Erythroblast (primary cell): ENCODE data around the gene WDPCP.

Experiments used
- GATA1 ChIP-seq: IDR thresholded peaks from 2 replicates; pipeline ENCODE4 v1.6.1; 2011; ENCODE audit warnings: low read depth, mild to moderate bottlenecking, control low read depth, low read length, moderate library complexity
- POLR2A ChIP-seq: IDR thresholded peaks from 2 replicates; pipeline ENCODE4 v1.6.1; 2011; ENCODE audit warnings: mild to moderate bottlenecking, low read length

DNA sequence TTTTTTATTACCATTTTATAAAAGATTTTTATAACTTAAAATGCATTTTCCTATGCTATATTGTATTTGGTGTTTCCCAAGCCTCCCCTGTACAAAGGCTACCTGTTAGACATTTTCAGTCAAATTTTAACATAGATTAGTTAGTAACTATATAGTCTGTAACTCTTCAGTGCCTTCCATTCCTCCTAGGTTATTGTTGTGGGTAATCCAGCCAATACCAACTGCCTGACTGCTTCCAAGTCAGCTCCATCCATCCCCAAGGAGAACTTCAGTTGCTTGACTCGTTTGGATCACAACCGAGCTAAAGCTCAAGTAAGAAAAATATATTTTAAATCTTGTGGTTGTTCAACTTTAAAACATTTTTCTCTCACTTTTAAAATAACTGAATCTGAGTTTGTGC, 10.7 kb upstream of the WDPCP start:
- TF ChIP-seq POLR2A, result no peak
- TF ChIP-seq GATA1, result no peak
